GM21528 (cell line): ENCODE data around the gene GULP1.
"Not testable (repeated sequence)": the region's sequence is repeated elsewhere in the genome, so short reads cannot be mapped to it uniquely, and the experiment has no call there.

Experiments
- ATAC-seq: cut with Tn5 transposase; IDR thresholded peaks from one replicate; pipeline ENCODE4 v1.9.1; 2021; ENCODE audit warnings: mild to moderate bottlenecking, moderate library complexity; ENCODE audit not compliant: unreplicated experiment, low FRiP score

Gene GULP1

DNA sequence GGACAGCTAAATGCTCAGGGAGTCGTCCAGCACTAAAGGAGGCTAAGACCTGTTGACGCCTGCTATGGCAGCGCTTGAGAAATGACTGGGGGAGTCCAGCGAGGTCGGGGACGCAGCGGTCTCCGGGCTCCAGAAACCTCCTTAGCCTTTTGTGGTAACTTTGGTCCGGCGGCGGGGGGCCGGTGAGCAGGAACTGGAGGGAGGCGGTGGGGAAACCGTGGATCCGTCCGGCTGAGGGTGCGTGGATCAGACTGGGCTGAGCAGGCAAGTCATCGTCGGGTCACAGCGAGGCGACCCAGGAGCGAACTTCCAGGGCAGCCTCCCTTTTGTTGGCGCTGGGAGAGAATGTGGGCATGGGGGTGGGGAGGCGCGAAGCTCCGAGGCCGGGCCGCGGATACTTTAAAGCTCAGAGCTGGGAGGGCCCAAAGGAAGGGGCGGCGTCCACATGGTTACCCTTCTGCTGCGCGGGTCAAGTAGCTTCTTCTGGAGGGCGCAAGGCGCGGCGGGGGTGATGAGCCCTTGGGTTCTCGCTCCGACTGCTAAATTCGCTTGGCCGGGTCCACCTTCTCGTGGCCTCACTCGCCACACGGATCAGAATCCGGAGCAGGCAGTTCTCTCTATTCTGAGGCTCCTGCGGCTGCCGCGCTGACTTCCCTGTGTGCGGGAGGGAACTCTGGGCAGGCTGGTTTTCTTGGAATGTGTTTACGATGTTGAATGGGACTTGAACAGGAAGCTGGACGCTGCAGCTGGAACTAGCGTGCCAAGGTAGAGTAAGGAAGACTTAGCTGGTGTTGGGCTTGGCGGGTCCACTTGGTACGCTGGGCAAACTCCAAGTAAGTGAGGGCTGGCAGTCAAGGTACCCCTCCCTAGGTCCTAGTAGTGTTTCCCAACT lies 920 bp downstream of the GULP1 start:
- no peak for ATAC-seq

DNA sequence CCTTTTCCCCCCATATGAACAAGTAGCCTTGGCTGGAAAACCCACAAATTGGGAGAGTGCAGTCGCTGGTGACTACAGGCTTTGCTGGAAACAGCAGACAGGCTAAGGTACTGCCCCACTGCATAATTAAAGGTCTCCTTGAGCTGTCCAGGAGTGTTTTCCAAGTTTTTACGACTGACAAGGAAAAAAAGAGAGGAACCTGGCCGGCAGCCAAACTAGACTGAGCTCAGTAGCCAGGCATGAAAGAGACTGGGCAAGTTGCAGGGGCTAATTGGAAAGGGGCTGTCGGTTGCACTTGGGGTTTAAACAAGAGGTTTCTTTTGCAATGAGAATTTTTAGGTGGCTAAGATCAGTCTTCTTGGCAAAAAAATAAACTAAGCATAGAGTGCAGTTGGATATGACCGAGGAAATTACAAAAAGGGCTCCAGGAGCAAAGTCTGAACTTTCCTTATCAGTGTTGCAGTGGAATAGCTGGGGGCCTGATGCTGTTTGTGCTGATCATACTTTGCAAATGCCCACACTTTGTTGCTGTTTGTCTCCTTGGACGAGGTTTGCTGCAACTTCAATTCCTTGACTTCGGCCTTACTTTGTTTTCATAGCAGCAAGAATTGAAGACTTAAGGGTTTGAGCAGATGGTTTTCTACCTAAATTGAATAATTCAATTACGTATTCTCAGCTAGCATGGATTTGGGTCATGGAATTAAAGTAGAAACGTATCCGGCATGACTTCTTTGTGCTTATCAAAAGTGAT lies 2.1 kb downstream of the GULP1 start:
- no peak for ATAC-seq

DNA sequence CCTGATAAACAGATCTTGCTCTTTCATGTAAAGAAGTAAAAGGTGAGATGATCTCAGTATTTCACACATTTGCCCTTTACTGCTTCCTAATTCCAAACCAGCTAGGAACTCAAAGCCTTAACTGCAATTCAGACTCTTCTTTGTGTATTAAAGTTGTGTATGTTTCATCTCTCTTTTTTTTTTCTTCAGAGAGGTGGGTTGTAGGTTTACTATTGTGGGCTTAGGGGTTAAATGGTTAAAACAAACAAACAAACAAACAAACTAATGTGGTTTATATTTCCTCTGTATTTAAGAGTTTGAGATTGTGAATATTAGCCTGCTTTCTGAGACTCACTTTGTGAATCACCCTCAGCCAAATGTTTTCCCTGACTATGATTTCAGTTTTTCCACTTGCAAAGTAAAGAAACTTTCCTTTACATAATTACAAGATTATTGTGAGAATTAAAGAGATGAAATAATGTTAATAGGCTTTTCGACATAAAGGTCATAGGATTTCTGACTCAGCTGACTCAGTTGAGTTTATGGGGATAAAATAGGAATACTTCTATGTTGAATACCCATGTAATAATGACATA lies 2.8 kb downstream of the GULP1 start:
- no peak for ATAC-seq

DNA sequence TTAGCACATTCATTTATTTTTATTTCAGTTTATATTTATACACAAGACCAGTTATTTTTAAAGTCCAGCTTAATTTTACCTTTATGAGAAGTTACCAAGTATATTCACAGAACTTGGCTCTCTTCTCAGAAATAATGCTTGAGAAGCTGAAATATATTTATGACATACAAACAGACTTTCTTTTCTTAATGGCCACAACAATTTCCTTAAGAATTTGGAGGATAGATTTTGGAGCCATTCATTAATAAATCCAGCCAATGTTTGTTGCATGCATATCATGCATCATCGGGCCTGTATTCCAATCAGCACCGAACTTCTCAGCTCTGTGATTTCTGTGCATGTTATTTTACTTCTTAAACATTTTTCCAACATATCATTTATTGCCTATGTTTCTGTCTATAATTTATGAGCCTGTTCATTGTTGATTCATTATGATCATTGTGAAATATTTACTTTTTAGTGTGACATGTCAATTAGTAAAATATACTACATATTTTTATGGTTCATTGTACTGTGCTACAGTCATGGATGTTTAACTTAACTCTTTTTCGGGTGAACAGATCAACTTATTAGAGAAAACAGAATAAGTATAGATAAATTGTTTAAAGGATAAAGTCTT lies 3.5 kb downstream of the GULP1 start:
- ATAC-seq, result no peak

DNA sequence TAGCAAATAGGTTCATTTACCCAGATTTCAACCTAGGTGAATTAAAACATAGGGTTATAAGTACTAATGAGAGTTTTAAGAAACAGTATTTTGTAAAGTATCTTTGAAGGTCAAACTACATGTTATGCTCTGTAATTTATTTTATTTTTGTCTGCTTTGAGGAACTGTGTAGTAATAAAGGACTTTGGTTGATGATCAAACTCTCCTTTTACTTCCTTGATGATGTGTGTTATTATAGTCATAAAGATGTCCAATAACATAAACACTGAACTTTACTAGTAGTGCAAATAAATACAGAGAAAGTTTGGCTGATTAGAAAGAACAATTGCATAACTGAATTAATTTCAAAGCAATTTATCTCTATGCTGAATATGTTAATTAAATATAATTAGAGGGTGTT lies 6.3 kb downstream of the GULP1 start:
- ATAC-seq, result no peak

DNA sequence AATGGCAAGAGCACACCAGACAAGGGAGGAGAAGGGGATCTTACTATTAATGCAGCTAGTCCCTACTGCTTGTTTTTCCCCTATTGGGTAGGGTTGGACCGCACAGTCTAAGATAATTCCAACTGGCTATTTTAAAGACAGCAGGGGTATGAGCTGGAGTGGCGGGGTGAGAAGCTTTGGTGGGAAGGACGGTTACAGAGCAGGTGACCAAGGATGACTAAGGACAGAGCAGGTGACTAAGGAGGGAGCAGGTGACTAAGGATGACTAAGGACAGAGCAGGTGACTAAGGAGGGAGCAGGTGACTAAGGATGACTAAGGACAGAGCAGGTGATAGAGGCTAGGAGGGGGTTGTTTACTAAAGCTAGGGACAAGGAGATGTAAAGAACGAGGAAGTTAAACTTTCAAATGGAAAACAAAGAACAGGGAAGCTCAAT lies 7.3 kb downstream of the GULP1 start:
- not testable (repeated sequence) for ATAC-seq

DNA sequence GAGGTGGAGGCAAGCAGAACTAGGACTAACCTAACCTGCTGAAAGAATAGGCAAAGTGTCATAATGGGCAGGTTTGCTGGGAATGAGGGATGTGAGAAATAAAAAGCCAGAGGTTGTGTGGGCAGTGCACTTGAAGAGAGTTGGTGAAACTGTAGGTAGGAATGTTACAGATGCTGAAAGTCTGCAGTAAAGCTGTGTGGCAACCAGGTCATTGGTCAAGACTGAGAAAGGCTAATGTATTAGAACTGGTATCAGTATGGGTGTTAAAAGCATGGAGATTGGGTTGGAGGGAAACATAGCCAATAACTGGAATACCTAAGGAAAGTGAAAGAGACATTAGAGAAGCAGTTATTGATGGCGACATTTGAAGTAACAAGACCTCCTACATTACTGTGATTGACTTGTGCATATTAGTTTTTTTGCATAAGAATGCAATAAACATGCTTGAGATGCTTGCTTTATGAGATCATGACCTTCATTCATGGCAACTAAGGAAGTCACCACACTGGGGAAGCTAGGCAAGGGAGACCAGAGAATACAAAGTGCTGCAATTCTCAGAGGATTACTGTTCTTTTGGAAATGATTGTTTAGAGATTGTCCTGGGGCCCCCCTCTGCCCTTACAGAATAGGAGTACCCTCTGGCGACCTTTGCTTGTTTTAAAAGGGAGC lies 11.8 kb downstream of the GULP1 start:
- no peak for ATAC-seq

DNA sequence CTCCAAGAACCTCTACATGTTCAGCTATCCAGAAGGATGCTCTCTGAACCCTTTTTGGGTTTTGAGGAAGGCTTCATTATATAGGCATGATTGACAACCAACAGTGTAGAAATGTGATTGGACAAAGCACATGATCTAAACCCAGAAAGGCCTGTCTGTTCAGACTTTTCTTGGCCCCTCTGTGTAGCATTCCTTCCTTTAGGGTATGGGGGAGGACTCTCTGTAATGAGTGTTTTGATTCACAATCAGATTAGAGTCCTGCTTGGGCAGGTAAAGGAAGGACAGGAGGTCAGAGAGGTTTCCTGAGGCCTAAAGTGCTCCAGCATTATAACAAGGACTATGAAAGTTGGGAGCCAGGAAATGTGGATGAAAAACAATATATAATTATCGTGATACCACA lies 13.6 kb downstream of the GULP1 start:
- ATAC-seq, result no peak

DNA sequence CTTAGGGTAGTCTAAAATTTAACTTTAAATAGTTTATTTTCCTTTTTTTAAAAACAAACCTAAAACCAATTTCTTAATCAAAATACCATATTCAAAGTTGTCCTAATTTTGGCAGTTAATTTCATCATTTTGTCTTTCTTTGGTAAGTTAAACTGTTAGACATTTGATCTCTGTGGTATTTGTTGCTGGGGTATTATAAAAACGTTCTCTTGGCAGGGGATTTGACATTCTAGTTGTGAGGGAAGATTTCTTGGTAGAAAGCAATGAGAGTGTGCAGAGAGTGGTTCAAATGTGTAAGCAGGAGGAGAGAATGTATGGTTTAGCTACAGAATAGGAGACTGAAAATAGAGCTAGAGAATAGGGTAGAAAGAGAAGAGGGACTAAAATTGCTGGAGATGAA lies 14.6 kb downstream of the GULP1 start:
- no peak for ATAC-seq

DNA sequence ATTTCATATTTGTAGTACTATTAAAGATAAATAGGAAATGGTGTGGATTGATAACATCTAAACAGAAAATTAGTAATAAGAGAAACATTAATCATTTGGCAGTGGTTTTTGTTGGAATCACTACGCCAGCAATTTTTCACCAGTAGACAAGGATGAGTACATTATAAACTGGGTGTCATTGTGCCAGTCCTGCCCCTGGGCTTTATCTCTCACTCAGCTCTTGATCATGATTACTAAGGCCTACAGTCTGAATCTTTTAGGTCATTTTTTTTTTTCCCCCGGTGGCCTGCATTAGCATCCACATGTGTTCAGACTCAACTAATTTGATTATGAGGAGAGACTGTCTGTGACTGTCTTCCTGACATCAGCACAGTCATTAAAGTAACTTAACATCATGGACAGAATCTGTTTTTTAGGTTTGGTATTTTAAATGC lies 16.2 kb downstream of the GULP1 start:
- no peak for ATAC-seq

DNA sequence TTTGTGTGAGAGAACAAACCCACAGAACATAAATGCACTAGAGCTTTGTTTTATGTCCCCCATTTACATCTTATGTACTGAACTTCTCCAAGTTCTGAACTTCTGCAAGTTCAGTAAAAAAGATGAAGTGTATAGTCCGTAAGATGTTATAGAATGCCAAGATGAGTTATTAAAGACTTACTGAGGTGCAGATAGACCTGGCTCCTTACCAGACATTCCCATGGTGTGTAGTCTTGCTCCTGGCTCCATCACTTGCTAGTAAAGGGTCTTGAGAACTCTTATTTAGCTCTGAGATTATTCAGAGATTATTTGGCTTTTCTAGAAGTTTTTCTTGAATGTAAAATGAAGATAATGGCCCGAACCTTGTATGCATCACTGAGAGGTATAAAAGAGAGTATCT lies 16.8 kb downstream of the GULP1 start:
- no peak for ATAC-seq

DNA sequence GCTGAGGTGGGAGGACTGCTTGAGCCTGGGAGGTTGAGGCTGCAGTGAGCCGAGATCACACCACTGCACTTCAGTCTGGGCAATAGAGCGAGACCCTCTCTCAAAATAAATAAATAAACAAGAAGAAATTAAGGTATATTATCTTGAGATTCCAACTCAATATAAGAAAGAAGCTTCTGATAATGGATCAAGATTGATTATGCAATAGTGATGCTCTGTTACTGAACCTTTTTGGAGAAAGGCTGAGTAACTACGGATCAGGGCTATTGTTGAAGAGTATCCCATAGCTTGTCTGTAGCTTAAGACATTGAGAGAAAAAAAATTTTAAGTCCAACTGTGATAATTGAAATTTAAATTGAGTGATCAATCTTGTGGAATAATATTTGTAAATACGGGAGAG lies 17.7 kb downstream of the GULP1 start:
- no peak for ATAC-seq

DNA sequence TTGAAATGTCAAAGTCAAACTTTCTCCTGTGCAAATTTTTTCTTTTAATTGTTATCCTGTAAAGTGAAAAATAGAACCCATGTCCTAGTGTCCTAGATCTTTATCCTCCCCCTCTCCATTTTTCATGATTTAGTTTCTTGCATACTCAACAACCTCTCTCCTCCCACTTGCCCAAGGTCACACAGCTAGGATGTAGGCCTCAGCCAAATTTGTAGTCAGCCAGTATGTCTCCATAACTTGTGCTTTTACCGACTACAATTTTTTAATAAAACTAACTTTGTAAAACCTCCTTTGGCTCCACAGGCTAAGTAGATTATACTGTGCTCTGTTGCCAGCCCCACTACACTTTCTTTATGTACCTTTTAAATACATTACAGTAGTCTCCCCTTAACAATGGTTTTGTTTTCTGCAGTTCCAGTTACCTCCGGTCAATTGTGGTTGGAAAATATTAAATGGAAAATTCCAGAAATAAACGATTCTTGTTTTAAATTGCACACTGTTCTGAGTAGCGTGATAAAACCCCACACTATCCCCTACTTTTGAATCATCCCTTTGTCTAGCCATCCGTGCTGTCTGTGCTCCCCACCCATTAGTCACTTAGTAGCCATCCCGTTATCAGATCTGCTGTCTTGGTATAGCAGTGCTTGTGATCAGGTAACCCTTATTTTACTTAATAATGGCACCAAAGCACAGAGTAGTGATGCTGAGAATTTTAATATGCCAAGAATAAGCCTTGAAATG lies 22.8 kb downstream of the GULP1 start:
- no peak for ATAC-seq

DNA sequence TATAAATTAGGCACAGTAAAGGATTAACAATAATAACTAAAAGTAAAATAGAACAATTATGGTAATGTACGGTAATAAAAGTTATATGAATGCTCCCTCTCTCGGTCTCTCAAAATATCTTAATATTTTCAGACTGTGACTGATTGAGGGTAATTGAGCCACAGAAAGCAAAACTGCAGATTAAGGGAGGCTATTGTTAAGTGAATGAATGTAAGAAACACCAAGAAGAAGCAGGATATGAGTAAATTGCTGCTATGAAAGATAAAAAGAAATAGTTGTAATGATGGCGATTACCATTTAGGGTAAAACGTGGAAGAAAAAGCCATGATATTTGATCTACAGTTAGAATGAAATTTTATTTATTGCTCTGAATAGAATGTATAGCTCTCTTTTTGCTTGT lies 24.1 kb downstream of the GULP1 start:
- ATAC-seq, result no peak

DNA sequence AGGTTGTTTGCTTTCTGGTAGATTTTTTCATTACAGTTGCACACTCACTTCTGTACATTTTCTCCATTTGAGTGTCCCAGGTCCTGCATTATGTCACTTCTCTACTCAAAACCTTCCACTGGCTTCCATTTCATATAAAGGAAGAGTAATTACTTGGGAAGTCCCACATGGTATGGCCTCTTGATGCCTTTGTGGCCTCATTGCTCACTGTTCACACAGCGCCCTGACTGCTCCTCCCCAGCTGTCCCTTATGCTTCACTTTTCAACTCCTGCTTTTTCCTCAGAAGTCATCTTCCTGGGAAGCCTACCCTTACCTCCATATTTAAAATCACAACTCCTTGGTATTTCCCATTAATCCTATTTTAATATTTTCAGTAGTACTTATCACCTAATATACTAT lies 24.7 kb downstream of the GULP1 start:
- ATAC-seq, result no peak

DNA sequence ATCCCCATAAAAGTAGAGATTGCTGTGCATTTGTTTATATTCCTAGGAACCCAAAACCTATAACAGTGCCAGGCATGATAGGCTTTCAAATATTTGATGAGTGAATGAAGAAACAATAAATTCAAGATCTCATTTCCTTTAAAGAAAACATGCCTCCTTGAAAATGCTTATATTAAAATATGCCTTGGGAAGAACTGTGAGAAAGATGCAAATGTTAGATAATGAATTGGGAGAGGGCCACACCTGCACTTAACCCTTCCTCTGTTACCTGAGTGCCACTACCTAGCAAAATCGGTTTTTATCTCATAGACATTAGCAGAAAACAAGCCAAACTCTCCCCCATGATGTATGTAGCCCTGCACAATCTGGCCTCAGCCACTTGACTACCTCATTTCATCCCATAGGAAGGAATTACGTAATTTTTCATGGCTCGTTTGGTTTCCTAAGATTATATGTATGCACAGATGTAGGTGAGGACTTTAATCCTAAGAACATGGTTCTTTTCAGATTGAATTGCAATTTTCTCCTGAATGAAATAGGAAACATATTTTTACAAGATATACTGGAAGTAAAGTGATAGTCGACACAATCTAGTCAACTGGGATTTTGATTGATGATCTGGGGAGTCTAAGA lies 25.2 kb downstream of the GULP1 start:
- no peak for ATAC-seq

DNA sequence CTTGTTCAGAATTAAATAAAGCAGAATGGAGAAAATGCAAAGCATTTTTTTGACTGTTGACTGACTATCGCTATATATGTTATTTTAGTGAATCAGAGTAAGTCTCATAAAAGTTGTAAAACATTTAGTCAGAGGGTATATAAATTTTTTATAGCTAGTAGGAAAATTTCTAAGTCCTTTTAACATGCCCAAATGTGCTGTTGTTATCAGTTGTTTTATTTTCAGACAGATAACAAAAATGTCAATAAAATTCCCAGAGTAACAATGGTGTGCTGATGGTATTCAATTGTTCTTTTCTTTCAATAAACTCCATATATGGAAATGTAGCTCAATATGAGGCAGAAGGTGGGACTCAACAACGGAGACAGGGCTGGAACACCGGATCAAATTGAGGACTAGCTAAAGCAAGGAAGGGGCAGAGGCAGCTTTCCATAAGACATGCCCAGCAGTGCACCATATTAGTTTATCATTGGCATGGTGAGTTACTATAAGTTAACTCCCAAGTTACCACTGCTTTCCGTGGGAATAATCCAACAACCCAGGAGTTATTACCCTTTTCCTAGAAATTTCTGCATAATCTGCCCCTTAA lies 26.6 kb downstream of the GULP1 start:
- no peak for ATAC-seq

DNA sequence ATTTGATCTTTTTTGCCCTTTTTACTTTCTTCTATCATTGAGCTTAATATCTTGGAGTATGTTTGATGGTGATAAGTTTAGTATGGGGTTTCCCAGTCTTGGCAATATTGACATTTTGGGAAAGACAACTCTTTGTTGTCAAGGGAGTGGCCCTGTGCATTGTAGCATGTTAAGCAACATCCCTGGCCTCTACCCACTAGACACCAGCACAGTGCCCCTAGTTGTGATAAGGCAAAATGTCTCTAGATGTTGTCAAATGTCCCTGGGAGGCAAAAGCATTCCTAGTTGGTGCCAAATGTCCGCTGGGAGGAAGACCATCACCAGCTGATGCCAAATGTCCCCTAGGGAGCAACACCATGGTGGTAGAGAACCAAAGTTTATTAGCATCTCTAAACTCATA lies 28.2 kb downstream of the GULP1 start:
- ATAC-seq, result no peak

DNA sequence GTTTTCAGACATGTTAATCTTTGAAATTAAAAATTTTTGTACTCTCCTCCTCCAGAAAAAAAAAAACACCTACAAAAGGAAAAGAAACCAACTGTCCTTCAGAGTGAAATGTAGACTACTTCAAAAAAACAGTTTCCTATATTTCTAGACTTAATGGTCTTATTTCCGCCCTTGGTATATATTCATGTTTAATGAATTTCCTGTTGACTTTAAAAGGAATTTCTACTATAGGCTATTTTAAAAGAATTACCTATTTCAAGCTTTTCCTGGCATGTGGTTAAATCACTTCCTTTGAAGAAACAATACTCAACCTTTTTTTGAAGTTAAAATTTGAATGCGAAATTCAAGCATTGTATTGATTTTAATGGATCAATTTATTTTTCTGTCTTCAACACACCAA lies 29.2 kb downstream of the GULP1 start:
- no peak for ATAC-seq
